ENCODE results near the gene PTPRB. TPM values are rescaled to one million over a fixed set of nuclear protein-coding genes. Genes with fewer than 3 reads are reported as not detected.

Gene PTPRB
- polyA plus RNA-seq (2012; ENCODE audit: insufficient read length, low read depth): 0.13 TPM

DNA sequence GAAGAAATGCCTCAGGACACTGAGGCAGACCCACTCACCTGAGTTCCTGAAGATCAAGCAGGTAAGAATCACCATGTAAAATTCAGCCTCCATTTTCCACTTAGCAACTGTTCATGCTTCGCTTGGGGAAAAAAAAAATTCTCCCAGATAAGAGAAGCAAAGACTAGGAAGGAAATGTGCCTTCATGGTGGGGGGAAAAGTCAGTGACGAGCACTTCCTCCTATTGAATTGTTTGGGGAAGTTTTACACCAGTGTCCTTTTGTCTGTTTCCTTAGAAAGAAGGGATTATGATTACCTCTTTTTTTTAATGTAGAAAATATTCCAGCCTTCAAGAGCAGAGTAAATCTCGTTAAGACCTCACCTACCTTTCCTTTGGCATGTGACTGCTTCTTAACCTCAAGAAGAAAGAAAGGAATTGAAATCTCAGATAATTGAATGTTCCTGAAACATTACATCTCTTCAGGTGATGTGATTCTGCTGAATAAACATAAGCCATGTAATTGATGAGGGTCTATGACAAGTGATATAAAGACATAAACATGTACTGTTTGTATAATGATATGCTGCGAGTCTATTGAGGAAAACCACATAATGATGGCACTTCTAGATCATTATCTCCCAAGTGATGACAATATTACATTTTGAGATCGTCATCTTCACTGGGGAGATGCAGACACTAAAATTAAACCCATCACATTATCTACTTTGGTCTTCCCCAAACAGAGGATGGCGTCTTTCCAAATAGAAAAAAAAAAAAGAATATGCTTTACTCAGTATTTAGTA, at the start of gene PTPRB:
PTPRB (minus strand) TSS at position 127 of the 783 bp plus-strand sequence; CDS start at position 93, 34 bp downstream.
- TF ChIP-seq TAF1 (IDR thresholded peaks at IDR 0.05; ENCODE audit: borderline replicate concordance, insufficient read depth, low read length): no peak
- TF ChIP-seq FOXP2 (optimal IDR thresholded peaks at IDR 0.05; ENCODE audit: borderline replicate concordance, extremely low read depth, extremely low read length, insufficient read depth): no peak
- TF ChIP-seq, protein P1, sequence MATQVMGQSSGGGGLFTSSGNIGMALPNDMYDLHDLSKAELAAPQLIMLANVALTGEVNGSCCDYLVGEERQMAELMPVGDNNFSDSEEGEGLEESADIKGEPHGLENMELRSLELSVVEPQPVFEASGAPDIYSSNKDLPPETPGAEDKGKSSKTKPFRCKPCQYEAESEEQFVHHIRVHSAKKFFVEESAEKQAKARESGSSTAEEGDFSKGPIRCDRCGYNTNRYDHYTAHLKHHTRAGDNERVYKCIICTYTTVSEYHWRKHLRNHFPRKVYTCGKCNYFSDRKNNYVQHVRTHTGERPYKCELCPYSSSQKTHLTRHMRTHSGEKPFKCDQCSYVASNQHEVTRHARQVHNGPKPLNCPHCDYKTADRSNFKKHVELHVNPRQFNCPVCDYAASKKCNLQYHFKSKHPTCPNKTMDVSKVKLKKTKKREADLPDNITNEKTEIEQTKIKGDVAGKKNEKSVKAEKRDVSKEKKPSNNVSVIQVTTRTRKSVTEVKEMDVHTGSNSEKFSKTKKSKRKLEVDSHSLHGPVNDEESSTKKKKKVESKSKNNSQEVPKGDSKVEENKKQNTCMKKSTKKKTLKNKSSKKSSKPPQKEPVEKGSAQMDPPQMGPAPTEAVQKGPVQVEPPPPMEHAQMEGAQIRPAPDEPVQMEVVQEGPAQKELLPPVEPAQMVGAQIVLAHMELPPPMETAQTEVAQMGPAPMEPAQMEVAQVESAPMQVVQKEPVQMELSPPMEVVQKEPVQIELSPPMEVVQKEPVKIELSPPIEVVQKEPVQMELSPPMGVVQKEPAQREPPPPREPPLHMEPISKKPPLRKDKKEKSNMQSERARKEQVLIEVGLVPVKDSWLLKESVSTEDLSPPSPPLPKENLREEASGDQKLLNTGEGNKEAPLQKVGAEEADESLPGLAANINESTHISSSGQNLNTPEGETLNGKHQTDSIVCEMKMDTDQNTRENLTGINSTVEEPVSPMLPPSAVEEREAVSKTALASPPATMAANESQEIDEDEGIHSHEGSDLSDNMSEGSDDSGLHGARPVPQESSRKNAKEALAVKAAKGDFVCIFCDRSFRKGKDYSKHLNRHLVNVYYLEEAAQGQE (IDR thresholded peaks at IDR 0.05; ENCODE audit: insufficient read depth in 1 of 2, low read depth in 2 of 2, low read length in 2 of 2): no peak

GRCh38 chr12:70686907-70687306, 49.7 kb upstream of the PTPRB start:
- TF ChIP-seq, protein P1 (IDR thresholded peaks at IDR 0.05; ENCODE audit: insufficient read depth in 1 of 2, low read depth in 2 of 2, low read length in 2 of 2): no peak
- TF ChIP-seq FOXP2 (optimal IDR thresholded peaks at IDR 0.05; ENCODE audit: borderline replicate concordance, extremely low read depth, extremely low read length, insufficient read depth): no peak
- no peak for TF ChIP-seq POLR2AphosphoS5 (IDR thresholded peaks at IDR 0.05; ENCODE audit: low read depth, low read length)
- no peak for TF ChIP-seq SIN3A (IDR thresholded peaks at IDR 0.05; ENCODE audit: borderline replicate concordance, insufficient read depth, low read length)
- TF ChIP-seq TAF1 (IDR thresholded peaks at IDR 0.05; ENCODE audit: borderline replicate concordance, insufficient read depth, low read length): no peak

GRCh38 chr12:70686299-70686698, 49.1 kb upstream of the PTPRB start:
- TF ChIP-seq TAF1 (IDR thresholded peaks at IDR 0.05; ENCODE audit: borderline replicate concordance, insufficient read depth, low read length): no peak
- TF ChIP-seq, protein P1 (IDR thresholded peaks at IDR 0.05; ENCODE audit: insufficient read depth in 1 of 2, low read depth in 2 of 2, low read length in 2 of 2): no peak
- TF ChIP-seq POLR2AphosphoS5 (IDR thresholded peaks at IDR 0.05; ENCODE audit: low read depth, low read length): no peak
- TF ChIP-seq FOXP2 (optimal IDR thresholded peaks at IDR 0.05; ENCODE audit: borderline replicate concordance, extremely low read depth, extremely low read length, insufficient read depth): no peak
- TF ChIP-seq SIN3A (IDR thresholded peaks at IDR 0.05; ENCODE audit: borderline replicate concordance, insufficient read depth, low read length): no peak

- no peak for TF ChIP-seq POLR2AphosphoS5 (IDR thresholded peaks at IDR 0.05; ENCODE audit: low read depth, low read length)
- no peak for TF ChIP-seq TAF1 (IDR thresholded peaks at IDR 0.05; ENCODE audit: borderline replicate concordance, insufficient read depth, low read length)
- TF ChIP-seq, protein P1 (IDR thresholded peaks at IDR 0.05; ENCODE audit: insufficient read depth in 1 of 2, low read depth in 2 of 2, low read length in 2 of 2): no peak
- TF ChIP-seq FOXP2 (optimal IDR thresholded peaks at IDR 0.05; ENCODE audit: borderline replicate concordance, extremely low read depth, extremely low read length, insufficient read depth): no peak
- TF ChIP-seq SIN3A (IDR thresholded peaks at IDR 0.05; ENCODE audit: borderline replicate concordance, insufficient read depth, low read length): no peak
Measured at GRCh38 chr12:70683976-70684375, 46.7 kb upstream of the PTPRB start.

All from PFSK-1 (cell line).